ENCODE measurements around the gene UTP25. TPM values are rescaled to one million over a fixed set of nuclear protein-coding genes. Genes with fewer than 3 reads are reported as not detected.

Gene UTP25
- total RNA-seq, 3 donors from 2014 or later (not counting 1 experiment from before 2014, with no cell fraction given): 6.0 to 8.9 (median 8.3) TPM

DNA sequence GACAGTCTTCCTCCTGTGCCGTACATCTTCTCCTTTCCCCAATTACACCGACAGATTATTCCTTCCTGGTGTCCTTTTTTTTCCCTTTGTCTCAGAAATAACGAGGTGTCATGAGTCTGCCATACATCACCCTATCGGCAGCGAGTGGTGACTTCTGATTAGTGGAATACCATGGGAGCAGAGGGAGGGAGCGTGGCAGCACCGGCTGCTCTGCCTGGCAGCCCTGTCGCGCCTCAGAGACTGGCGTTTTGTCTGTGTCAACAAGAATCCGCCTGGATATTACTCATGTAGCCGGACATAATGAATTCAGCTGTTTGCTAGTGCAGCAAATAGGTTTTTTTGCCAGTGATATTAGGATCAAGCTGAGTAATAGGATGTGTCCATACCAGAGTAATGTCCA, 51.8 kb downstream of the UTP25 start:
- H3K27ac Mint-ChIP-seq: no peak overlapping the region
- no peaks in the 10 kb centered on the region for H3K9me3 Mint-ChIP-seq
- H3K9me3 ChIP-seq (ENCODE audit: control insufficient read depth, insufficient read depth, low read length): no peaks in the 10 kb centered on the region
- 83% methylated on average over 12 of the region's 12 CpGs for WGBS (ENCODE audit: insufficient coverage)
- no peak for DNase-seq
- intact Hi-C loops (cut with micrococcal nuclease): no loop called here
- no peaks in the 10 kb centered on the region for H3K4me1 Mint-ChIP-seq
- no peak for TF ChIP-seq CTCF (IDR thresholded peaks at IDR 0.05)
- H3K4me3 ChIP-seq (ENCODE audit: low read length): no peak overlapping the region
- no peaks in the 10 kb centered on the region for H3K4me1 ChIP-seq (ENCODE audit: control insufficient read depth, insufficient read depth, low read length)
- H3K27me3 Mint-ChIP-seq (ENCODE audit: low read depth in 2 of 2): peaks cover 6 to 44% of the 10 kb centered on the region in 2 donors
- H3K27me3 ChIP-seq (ENCODE audit: control insufficient read depth, insufficient read depth, low read length): no peaks in the 10 kb centered on the region
- no peak for ATAC-seq
- H3K36me3 ChIP-seq (ENCODE audit: control insufficient read depth, insufficient read depth, low read length): no peaks in the 10 kb centered on the region
- no peak overlapping the region for H3K4me3 Mint-ChIP-seq
- H3K36me3 Mint-ChIP-seq: no peaks in the 10 kb centered on the region
- H3K27ac ChIP-seq (ENCODE audit: low read length): no peak overlapping the region

GRCh38 chr1:209880031-209880430, 52.3 kb downstream of the UTP25 start:
- DNase-seq (no peak), ATAC-seq (no peak)
- Mint-ChIP-seq H3K27me3 (ENCODE audit: low read depth in 2 of 2) (peaks cover 6 to 45% of the 10 kb centered on the region in 2 donors), H3K36me3 (no peaks in the 10 kb centered on the region), H3K4me3 (no peak overlapping the region), H3K27ac (no peak overlapping the region), H3K9me3 (no peaks in the 10 kb centered on the region), H3K4me1 (no peaks in the 10 kb centered on the region)
- no peaks in the 10 kb centered on the region for H3K27me3 ChIP-seq (ENCODE audit: control insufficient read depth, insufficient read depth, low read length)
- H3K4me1 ChIP-seq (ENCODE audit: control insufficient read depth, insufficient read depth, low read length): no peaks in the 10 kb centered on the region
- H3K9me3 ChIP-seq (ENCODE audit: control insufficient read depth, insufficient read depth, low read length): no peaks in the 10 kb centered on the region
- no peaks in the 10 kb centered on the region for H3K36me3 ChIP-seq (ENCODE audit: control insufficient read depth, insufficient read depth, low read length)
- intact Hi-C loops (cut with micrococcal nuclease): no loop called here
- H3K4me3 ChIP-seq (ENCODE audit: low read length): no peak overlapping the region
- 79% methylated on average over 2 of the region's 3 CpGs for WGBS (ENCODE audit: insufficient coverage)
- no peak overlapping the region for H3K27ac ChIP-seq (ENCODE audit: low read length)
- no peak for TF ChIP-seq CTCF (IDR thresholded peaks at IDR 0.05)

DNA sequence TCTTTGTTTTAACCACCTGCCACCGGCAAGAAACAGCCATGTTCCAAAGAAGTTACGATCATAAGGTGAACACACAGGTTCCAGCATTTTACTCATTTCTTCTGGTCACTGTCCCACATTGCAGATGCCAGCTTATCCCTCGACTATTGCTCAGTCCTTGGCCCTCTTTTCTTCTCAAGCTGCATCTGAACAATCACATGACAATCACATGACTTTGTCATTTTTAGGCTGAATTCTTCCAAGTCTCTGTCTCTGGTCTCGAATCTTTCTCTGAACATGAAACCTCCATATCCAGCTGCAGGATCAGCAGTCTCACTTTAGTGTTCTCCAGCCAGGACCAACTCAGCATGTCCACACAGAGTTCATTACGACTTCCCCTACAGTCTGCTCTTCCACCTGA, 53.8 kb downstream of the UTP25 start:
- Histone ChIP-seq H3K4me1 (ENCODE audit: control insufficient read depth, insufficient read depth, low read length) (no peaks in the 10 kb centered on the region), H3K9me3 (ENCODE audit: control insufficient read depth, insufficient read depth, low read length) (no peaks in the 10 kb centered on the region), H3K4me3 (ENCODE audit: low read length) (no peak overlapping the region), H3K36me3 (ENCODE audit: control insufficient read depth, insufficient read depth, low read length) (no peaks in the 10 kb centered on the region), H3K27ac (ENCODE audit: low read length) (no peak overlapping the region), H3K27me3 (ENCODE audit: control insufficient read depth, insufficient read depth, low read length) (no peaks in the 10 kb centered on the region)
- DNase-seq (no peak), ATAC-seq (no peak)
- intact Hi-C loops (cut with micrococcal nuclease): no loop called here
- TF ChIP-seq CTCF (IDR thresholded peaks at IDR 0.05): no peak
- H3K4me3 Mint-ChIP-seq: no peak overlapping the region
- no peaks in the 10 kb centered on the region for H3K36me3 Mint-ChIP-seq
- no peak overlapping the region for H3K27ac Mint-ChIP-seq
- H3K27me3 Mint-ChIP-seq (ENCODE audit: low read depth in 2 of 2): peaks cover 10 to 48% of the 10 kb centered on the region in 2 donors
- H3K9me3 Mint-ChIP-seq: no peaks in the 10 kb centered on the region
- 85% methylated on average over 5 of the region's 5 CpGs for WGBS (ENCODE audit: insufficient coverage)
- H3K4me1 Mint-ChIP-seq: no peaks in the 10 kb centered on the region

GRCh38 chr1:209882286-209882685, 54.5 kb downstream of the UTP25 start:
- Mint-ChIP-seq H3K9me3 (no peaks in the 10 kb centered on the region), H3K27ac (no peak overlapping the region), H3K4me3 (no peak overlapping the region), H3K36me3 (no peaks in the 10 kb centered on the region), H3K27me3 (ENCODE audit: low read depth in 2 of 2) (peaks cover 15 to 45% of the 10 kb centered on the region in 2 donors), H3K4me1 (no peaks in the 10 kb centered on the region)
- DNase-seq (no peak), ATAC-seq (no peak)
- Histone ChIP-seq H3K4me3 (ENCODE audit: low read length) (no peak overlapping the region), H3K27me3 (ENCODE audit: control insufficient read depth, insufficient read depth, low read length) (no peaks in the 10 kb centered on the region), H3K27ac (ENCODE audit: low read length) (no peak overlapping the region), H3K9me3 (ENCODE audit: control insufficient read depth, insufficient read depth, low read length) (no peaks in the 10 kb centered on the region), H3K4me1 (ENCODE audit: control insufficient read depth, insufficient read depth, low read length) (no peaks in the 10 kb centered on the region), H3K36me3 (ENCODE audit: control insufficient read depth, insufficient read depth, low read length) (no peaks in the 10 kb centered on the region)
- intact Hi-C loops (cut with micrococcal nuclease): no loop called here
- WGBS (ENCODE audit: insufficient coverage): 69% methylated on average over 3 of the region's 3 CpGs
- TF ChIP-seq CTCF (IDR thresholded peaks at IDR 0.05): no peak

Measured in natural killer cell (primary cell).